Keratinocyte (primary cell): Measurements from ENCODE around the gene CNGA3.

ENCODE experiments used
- EZH2 ChIP-seq: IDR thresholded peaks from one replicate; pipeline ENCODE4 v1.6.1; 2012; ENCODE audit warnings: inconsistent platforms, mild to moderate bottlenecking, low read length, moderate library complexity
- TF ChIP-seq, protein P1 (sequence below), 3 experiments: IDR thresholded peaks in 1 of 3; conservative IDR thresholded peaks in 1 of 3; optimal IDR thresholded peaks in 1 of 3; 2 replicates in 2 of 3; 3 replicates in 1 of 3; pipeline versions ENCODE3 to v1.5.1; 2011; ENCODE audit warnings: low read length in 3 of 3, mild to moderate bottlenecking in 3 of 3, moderate library complexity in 2 of 3, control low read depth in 1 of 3, inconsistent platforms in 1 of 3; ENCODE audit not compliant: insufficient read depth in 2 of 3; ENCODE audit errors: extremely low read depth in 1 of 3

DNA sequence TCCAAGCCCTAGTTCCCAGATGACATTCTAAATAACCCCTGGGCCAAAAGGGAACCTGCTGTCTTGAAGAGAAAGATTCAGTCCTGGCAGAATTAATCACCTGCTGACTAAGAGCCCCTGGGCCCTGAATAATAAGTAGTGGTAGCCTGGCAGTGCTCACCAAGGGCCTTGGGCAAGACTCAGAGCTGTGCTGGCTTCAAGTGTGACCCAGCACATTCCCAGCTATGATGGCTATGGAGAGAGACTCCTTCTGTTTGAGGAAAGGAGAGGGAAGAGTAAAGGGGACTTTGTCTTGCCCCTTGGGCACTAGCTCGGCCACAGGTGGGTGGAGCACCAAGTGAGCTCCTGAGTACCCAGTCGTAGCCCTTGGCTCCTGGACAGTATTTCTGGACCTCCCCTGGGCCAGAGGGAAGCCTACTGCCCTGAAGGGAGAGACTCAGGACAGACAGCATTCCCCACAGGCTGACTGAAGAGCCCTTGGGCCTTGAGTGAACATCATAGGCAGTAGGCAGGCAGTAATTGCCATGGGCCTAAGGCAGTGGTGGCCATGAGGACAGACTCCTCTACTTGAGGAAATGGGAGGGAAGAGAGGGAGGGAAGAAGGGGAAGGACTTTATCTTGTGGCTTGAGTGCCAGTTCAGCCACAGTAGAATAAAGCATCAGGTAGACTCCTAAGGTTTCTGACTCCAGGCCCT is 58.4 kb downstream of the CNGA3 start:
- TF ChIP-seq, protein P1, sequence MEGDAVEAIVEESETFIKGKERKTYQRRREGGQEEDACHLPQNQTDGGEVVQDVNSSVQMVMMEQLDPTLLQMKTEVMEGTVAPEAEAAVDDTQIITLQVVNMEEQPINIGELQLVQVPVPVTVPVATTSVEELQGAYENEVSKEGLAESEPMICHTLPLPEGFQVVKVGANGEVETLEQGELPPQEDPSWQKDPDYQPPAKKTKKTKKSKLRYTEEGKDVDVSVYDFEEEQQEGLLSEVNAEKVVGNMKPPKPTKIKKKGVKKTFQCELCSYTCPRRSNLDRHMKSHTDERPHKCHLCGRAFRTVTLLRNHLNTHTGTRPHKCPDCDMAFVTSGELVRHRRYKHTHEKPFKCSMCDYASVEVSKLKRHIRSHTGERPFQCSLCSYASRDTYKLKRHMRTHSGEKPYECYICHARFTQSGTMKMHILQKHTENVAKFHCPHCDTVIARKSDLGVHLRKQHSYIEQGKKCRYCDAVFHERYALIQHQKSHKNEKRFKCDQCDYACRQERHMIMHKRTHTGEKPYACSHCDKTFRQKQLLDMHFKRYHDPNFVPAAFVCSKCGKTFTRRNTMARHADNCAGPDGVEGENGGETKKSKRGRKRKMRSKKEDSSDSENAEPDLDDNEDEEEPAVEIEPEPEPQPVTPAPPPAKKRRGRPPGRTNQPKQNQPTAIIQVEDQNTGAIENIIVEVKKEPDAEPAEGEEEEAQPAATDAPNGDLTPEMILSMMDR (optimal IDR thresholded peaks at IDR 0.05 in 1 of 3, IDR thresholded peaks at IDR 0.05 in 1 of 3, conservative IDR thresholded peaks at IDR 0.05 in 1 of 3; ENCODE audit: extremely low read depth in 1 of 3, insufficient read depth in 2 of 3, low read length in 3 of 3) = no peak
- TF ChIP-seq EZH2 = no peak
